B cell (primary cell): ENCODE results near the gene MYG1. TPM values are rescaled to one million over a fixed set of nuclear protein-coding genes. Genes with fewer than 3 reads are reported as not detected.

ENCODE experiments used
- ATAC-seq: fragments of 200-7000 bp; cut with Tn5 transposase; one replicate; pipeline ENCODE4 v1.10.0; 2021; ENCODE audit warnings: low read depth, mild to moderate bottlenecking, moderate number of reproducible peaks, moderate library complexity
- CTCF ChIA-PET: fragments of 350-600 bp; sonication (Branson Sonifier 250); formaldehyde crosslinking; loops from one replicate; lab custom pipeline; 2021; ENCODE audit warnings: antibody characterized with exemption, inconsistent platforms; lab: Charles Lee
- POLR2A ChIA-PET: fragments of 350-600 bp; sonication (Branson Sonifier 250); formaldehyde crosslinking; loops from one replicate; lab custom pipeline; 2021; ENCODE audit warnings: antibody characterized with exemption; lab: Charles Lee
- DNase-seq: peaks from one replicate; pipeline ENCODE4 v3.0.0; 2013
- H2AFZ ChIP-seq: 2 replicates; pipeline ENCODE4 v1.6.1; 2012; ENCODE audit warnings: mild to moderate bottlenecking, low read depth, low read length; ENCODE audit not compliant: insufficient read depth, poor library complexity, severe bottlenecking
- H3K27ac ChIP-seq, 2 donors: 1 replicate in 1 of 2; 2 replicates in 1 of 2; pipeline ENCODE4 v1.5.1; 2012 to 2013; ENCODE audit warnings: low read length in 2 of 2, mild to moderate bottlenecking in 2 of 2, moderate library complexity in 1 of 2
- H3K27me3 ChIP-seq, 4 experiments: fragments of 200-600 bp in 1 of 4; sonication (generic) in 1 of 4; replicated peaks in 1 of 4; 1 replicate in 2 of 4; 2 replicates in 2 of 4; pipeline versions ENCODE4 v1.6.1 to v1.7.0; 2013 to 2016; ENCODE audit warnings: low read length in 3 of 4, mild to moderate bottlenecking in 2 of 4, mixed read lengths in 1 of 4, moderate library complexity in 1 of 4; ENCODE audit not compliant: insufficient read depth in 4 of 4, control insufficient read depth in 3 of 4; ENCODE audit errors: control extremely low read depth in 1 of 4
- H3K36me3 ChIP-seq, 2 experiments: replicated peaks in 1 of 2; 1 replicate in 1 of 2; 2 replicates in 1 of 2; pipeline versions ENCODE4 v1.6.1 to v1.7.1; 2013; ENCODE audit warnings: low read length in 1 of 2; ENCODE audit not compliant: insufficient read depth in 2 of 2, control insufficient read depth in 1 of 2; ENCODE audit errors: control extremely low read depth in 1 of 2, extremely low read depth in 1 of 2
- H3K4me1 ChIP-seq, 2 donors: fragments of 200-600 bp in 1 of 2; sonication (generic) in 1 of 2; 1 replicate in 1 of 2; 2 replicates in 1 of 2; pipeline versions ENCODE4 v1.5.1 to v1.6.1; 2013 to 2017; ENCODE audit warnings: low read length in 2 of 2; ENCODE audit not compliant: control insufficient read depth in 2 of 2, insufficient read depth in 2 of 2
- H3K4me2 ChIP-seq: replicated peaks from 2 replicates; pipeline ENCODE3; 2012; ENCODE audit warnings: mild to moderate bottlenecking, low read depth, low read length; ENCODE audit not compliant: poor library complexity, severe bottlenecking
- H3K4me3 ChIP-seq, 5 experiments: fragments of 200-600 bp in 1 of 5; sonication (generic) in 1 of 5; 1 replicate in 3 of 5; 2 replicates in 2 of 5; pipeline versions ENCODE4 v1.5.1 to v1.7.0; 2011 to 2016; ENCODE audit warnings: low read length in 4 of 5, mild to moderate bottlenecking in 4 of 5, low read depth in 2 of 5, control low read depth in 1 of 5, moderate library complexity in 1 of 5; ENCODE audit not compliant: insufficient read depth in 1 of 5; ENCODE audit errors: control extremely low read depth in 1 of 5, extremely low read depth in 1 of 5
- H3K79me2 ChIP-seq: fragments of 200-600 bp; sonication (generic); one replicate; pipeline ENCODE4 v1.6.0; 2016; ENCODE audit warnings: low read length; ENCODE audit not compliant: control insufficient read depth, insufficient read depth
- H3K9ac ChIP-seq: fragments of 200-600 bp; sonication (generic); 2 replicates; pipeline ENCODE4 v1.6.1; 2017; ENCODE audit warnings: mild to moderate bottlenecking, low read length, moderate library complexity
- H3K9me3 ChIP-seq, 3 donors: one replicate each; pipeline versions ENCODE4 v1.6.1 to v1.7.1; 2013; ENCODE audit warnings: low read length in 2 of 3; ENCODE audit not compliant: control insufficient read depth in 2 of 3, insufficient read depth in 1 of 3; ENCODE audit errors: control extremely low read depth in 1 of 3
- H4K20me1 ChIP-seq: 2 replicates; pipeline ENCODE4 v1.6.0; 2012; ENCODE audit warnings: mild to moderate bottlenecking, low read length; ENCODE audit not compliant: insufficient read depth, control insufficient read depth, poor library complexity, severe bottlenecking
- H3K27ac Mint-ChIP-seq: one replicate; pipeline ENCODE4 v1.8.0; 2021; ENCODE audit warnings: mixed read lengths
- H3K27me3 Mint-ChIP-seq: one replicate; pipeline ENCODE4 v1.8.0; 2021; ENCODE audit warnings: mixed read lengths
- H3K4me1 Mint-ChIP-seq: one replicate; pipeline ENCODE4 v1.8.0; 2021; ENCODE audit warnings: mixed read lengths
- H3K4me3 Mint-ChIP-seq: one replicate; pipeline ENCODE4 v1.8.0; 2021; ENCODE audit warnings: mixed read lengths
- H3K9me3 Mint-ChIP-seq: one replicate; pipeline ENCODE4 v1.8.0; 2022; ENCODE audit warnings: mixed read lengths; ENCODE audit not compliant: insufficient read depth
- EZH2 ChIP-seq: IDR thresholded peaks from 2 replicates; pipeline ENCODE4 v1.6.1; 2012; ENCODE audit warnings: borderline replicate concordance, low read depth, mild to moderate bottlenecking, moderate library complexity, low read length; ENCODE audit not compliant: insufficient read depth, poor library complexity, severe bottlenecking
- WGBS: methylation state at CpG from one replicate; pipeline ENCODE4 v1.1.5; 2013; ENCODE audit warnings: missing lambda C conversion rate; ENCODE audit not compliant: insufficient coverage; 5-methylcytosine and 5-hydroxymethylcytosine counted together
- intact Hi-C: fragments of 100-400 bp; cut with micrococcal nuclease; formaldehyde crosslinking; loops from one replicate; pipeline ENCODE4 v1.10.0; 2022
- polyA plus RNA-seq: library from polyadenylated mRNA; depleted of rRNA; stranded (reverse); fragments of >200 nt; gene quantifications from 2 replicates; pipeline ENCODE4 v1.2.3, GENCODE V29; 2012
- total RNA-seq, 2 donors: library from RNA; stranded (reverse); fragments of 120-200 nt in 1 of 2; gene quantifications; 1 replicate in 1 of 2; 2 replicates in 1 of 2; pipeline versions ENCODE4 v1.2.3 to v1.2.4, GENCODE V29; 2013 to 2022
- TF ChIP-seq, protein P1 (sequence below): fragments of 200-600 bp; IDR thresholded peaks from one replicate; pipeline ENCODE4 v1.8.0; 2022; ENCODE audit warnings: antibody characterized with exemption, mild to moderate bottlenecking

MYG1 gene
- total and polyA plus RNA-seq, 2 donors (not counting 1 experiment from before 2014, with no cell fraction given) = 46.4 to 48.4 TPM

- Histone ChIP-seq H3K4me2 (peak overlapping the region; percentile 99), H4K20me1 (no peaks in the 10 kb centered on the region), H3K9ac (peak overlapping the region; percentile 95), H3K36me3 (no peaks in the 10 kb centered on the region), H3K27ac (peak overlapping the region; percentile 68 to 92), H3K4me3 (peak overlapping the region; percentile 63 to 90 (median 70)), H3K27me3 (no peaks in the 10 kb centered on the region), H3K9me3 (no peaks in the 10 kb centered on the region), H3K79me2 (peaks cover 31% of the 10 kb centered on the region), H2AFZ (peak overlapping the region; percentile 91), H3K4me1 (peaks cover 13 to 20% of the 10 kb centered on the region in 2 donors)
- TF ChIP-seq, protein P1, sequence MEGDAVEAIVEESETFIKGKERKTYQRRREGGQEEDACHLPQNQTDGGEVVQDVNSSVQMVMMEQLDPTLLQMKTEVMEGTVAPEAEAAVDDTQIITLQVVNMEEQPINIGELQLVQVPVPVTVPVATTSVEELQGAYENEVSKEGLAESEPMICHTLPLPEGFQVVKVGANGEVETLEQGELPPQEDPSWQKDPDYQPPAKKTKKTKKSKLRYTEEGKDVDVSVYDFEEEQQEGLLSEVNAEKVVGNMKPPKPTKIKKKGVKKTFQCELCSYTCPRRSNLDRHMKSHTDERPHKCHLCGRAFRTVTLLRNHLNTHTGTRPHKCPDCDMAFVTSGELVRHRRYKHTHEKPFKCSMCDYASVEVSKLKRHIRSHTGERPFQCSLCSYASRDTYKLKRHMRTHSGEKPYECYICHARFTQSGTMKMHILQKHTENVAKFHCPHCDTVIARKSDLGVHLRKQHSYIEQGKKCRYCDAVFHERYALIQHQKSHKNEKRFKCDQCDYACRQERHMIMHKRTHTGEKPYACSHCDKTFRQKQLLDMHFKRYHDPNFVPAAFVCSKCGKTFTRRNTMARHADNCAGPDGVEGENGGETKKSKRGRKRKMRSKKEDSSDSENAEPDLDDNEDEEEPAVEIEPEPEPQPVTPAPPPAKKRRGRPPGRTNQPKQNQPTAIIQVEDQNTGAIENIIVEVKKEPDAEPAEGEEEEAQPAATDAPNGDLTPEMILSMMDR = no peak
- no peak for TF ChIP-seq EZH2
- H3K9me3 Mint-ChIP-seq = no peaks in the 10 kb centered on the region
- POLR2A ChIA-PET = interaction anchor here (0.6 to 3.6 kb wide), 11 partner anchors 11 to 130 kb away, joined by 3 to 29 read pairs (median 5); partner anchors contain the start of genes CSAD, MYG1, PFDN5 and ZNF740
- peak; percentile 25 for ATAC-seq
- CTCF ChIA-PET = interaction anchor here (0.7 to 14.1 kb wide), 26 partner anchors 9 to 187 kb away, joined by 3 to 272 read pairs (median 7); partner anchors contain the start of genes AAAS, CSAD, ITGB7 and MYG1
- DNase-seq = no peak
- 0% methylated on average over 2 of the region's 18 CpGs for WGBS
- peak overlapping the region; percentile 97 for H3K4me3 Mint-ChIP-seq
- intact Hi-C loops = no loop called here
- peak overlapping the region; percentile 87 for H3K27ac Mint-ChIP-seq
- peaks cover 21% of the 10 kb centered on the region for H3K4me1 Mint-ChIP-seq
- H3K27me3 Mint-ChIP-seq = no peaks in the 10 kb centered on the region
Observed at GRCh38 chr12:53267306-53267998, 32.0 kb upstream of the MYG1 start.
